Ishikawa (cell line): ENCODE data around the gene SETX.

Source experiments
- CEBPB ChIP-seq: IDR thresholded peaks from 2 replicates; pipeline ENCODE4 v1.6.1; 2012
- CREB1 ChIP-seq: IDR thresholded peaks from 2 replicates; pipeline ENCODE4 v1.6.1; 2012; ENCODE audit warnings: low read depth
- EP300 ChIP-seq: IDR thresholded peaks from 2 replicates; pipeline ENCODE4 v1.6.1; 2012; ENCODE audit warnings: borderline replicate concordance
- FOXM1 ChIP-seq: IDR thresholded peaks from 2 replicates; pipeline ENCODE4 v1.6.1; 2012; ENCODE audit warnings: low read depth, borderline replicate concordance
- MAX ChIP-seq: IDR thresholded peaks from 2 replicates; pipeline ENCODE4 v1.6.1; 2012
- NFIC ChIP-seq: IDR thresholded peaks from 2 replicates; pipeline ENCODE4 v1.6.1; 2012
- RAD21 ChIP-seq: IDR thresholded peaks from 2 replicates; pipeline ENCODE4 v1.6.1; 2012; ENCODE audit warnings: low read depth
- TCF12 ChIP-seq: IDR thresholded peaks from 2 replicates; pipeline ENCODE4 v1.6.1; 2012; ENCODE audit warnings: low read depth
- TEAD4 ChIP-seq: IDR thresholded peaks from 2 replicates; pipeline ENCODE4 v1.6.1; 2012
- USF1 ChIP-seq: IDR thresholded peaks from 2 replicates; pipeline ENCODE4 v1.6.1; 2012
- YY1 ChIP-seq: IDR thresholded peaks from 2 replicates; pipeline ENCODE4 v1.6.1; 2012; ENCODE audit warnings: low read depth
- TF ChIP-seq, protein P1 (sequence below): IDR thresholded peaks from 2 replicates; pipeline ENCODE4 v1.6.1; 2012; ENCODE audit warnings: low read depth, mild to moderate bottlenecking

DNA sequence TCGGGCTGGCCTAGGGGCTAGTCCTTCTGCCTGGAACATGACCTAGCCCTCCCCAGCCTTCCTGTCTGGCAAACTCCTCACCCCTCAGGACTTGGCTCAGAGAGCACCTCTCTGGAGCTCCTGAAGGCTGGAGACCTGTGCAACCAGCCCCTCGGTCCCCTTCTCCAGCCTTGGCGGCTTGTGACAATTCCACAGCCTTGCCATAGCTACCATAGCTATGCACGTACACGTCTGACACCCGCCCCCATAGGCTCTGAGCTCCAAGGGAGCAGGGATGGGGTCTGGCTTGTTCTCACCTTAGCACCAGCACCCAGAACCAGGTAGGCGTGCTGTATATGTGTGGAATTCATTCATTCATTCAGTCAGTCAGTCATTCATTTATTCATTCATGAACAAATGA is 143.2 kb downstream of the SETX start:
- TF ChIP-seq TEAD4, result no peak
- TF ChIP-seq YY1, result no peak
- TF ChIP-seq EP300, result no peak
- no peak for TF ChIP-seq MAX
- TF ChIP-seq RAD21, result no peak
- TF ChIP-seq NFIC, result no peak
- no peak for TF ChIP-seq CREB1
- no peak for TF ChIP-seq FOXM1
- TF ChIP-seq, protein P1, sequence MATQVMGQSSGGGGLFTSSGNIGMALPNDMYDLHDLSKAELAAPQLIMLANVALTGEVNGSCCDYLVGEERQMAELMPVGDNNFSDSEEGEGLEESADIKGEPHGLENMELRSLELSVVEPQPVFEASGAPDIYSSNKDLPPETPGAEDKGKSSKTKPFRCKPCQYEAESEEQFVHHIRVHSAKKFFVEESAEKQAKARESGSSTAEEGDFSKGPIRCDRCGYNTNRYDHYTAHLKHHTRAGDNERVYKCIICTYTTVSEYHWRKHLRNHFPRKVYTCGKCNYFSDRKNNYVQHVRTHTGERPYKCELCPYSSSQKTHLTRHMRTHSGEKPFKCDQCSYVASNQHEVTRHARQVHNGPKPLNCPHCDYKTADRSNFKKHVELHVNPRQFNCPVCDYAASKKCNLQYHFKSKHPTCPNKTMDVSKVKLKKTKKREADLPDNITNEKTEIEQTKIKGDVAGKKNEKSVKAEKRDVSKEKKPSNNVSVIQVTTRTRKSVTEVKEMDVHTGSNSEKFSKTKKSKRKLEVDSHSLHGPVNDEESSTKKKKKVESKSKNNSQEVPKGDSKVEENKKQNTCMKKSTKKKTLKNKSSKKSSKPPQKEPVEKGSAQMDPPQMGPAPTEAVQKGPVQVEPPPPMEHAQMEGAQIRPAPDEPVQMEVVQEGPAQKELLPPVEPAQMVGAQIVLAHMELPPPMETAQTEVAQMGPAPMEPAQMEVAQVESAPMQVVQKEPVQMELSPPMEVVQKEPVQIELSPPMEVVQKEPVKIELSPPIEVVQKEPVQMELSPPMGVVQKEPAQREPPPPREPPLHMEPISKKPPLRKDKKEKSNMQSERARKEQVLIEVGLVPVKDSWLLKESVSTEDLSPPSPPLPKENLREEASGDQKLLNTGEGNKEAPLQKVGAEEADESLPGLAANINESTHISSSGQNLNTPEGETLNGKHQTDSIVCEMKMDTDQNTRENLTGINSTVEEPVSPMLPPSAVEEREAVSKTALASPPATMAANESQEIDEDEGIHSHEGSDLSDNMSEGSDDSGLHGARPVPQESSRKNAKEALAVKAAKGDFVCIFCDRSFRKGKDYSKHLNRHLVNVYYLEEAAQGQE, result no peak
- TF ChIP-seq USF1, result no peak
- no peak for TF ChIP-seq TCF12
- no peak for TF ChIP-seq CEBPB
